RWPE1 (cell line): Measurements from ENCODE around the gene CRYBB1.

ENCODE experiments used
- CTCF ChIA-PET: fragments of 350-600 bp; sonication (Branson Sonifier 250); formaldehyde crosslinking; extraction: SDS; loops from one replicate; lab custom pipeline; 2021; lab: Yijun Ruan, JAX
- POLR2A ChIA-PET: fragments of 400-600 bp; formaldehyde crosslinking; extraction: SDS; loops from one replicate; lab custom pipeline; 2020; ENCODE audit warnings: antibody characterized with exemption; ENCODE audit not compliant: low non-redundant PET; lab: Yijun Ruan, JAX
- DNase-seq: peaks from one replicate; pipeline ENCODE4 v3.0.0; 2012; ENCODE audit warnings: low spot score
- H3K27ac ChIP-seq: fragments of 450-650 bp; 2 replicates; pipeline ENCODE4 v1.5.1; 2017
- CTCF ChIP-seq: fragments of 450-650 bp; conservative IDR thresholded peaks from 2 replicates; pipeline ENCODE4 v1.5.1; 2017; ENCODE audit warnings: low read depth, mild to moderate bottlenecking

CRYBB1 gene

GRCh38 chr22:26589367-26589844 lies 28.4 kb downstream of the CRYBB1 start:
- no peak for TF ChIP-seq CTCF
- POLR2A ChIA-PET, result interaction anchor here (0.6 kb wide), 1 partner anchor 8 kb away, joined by 3 read pairs; no protein-coding TSS in a partner anchor
- peak overlapping the region; percentile 68 for H3K27ac ChIP-seq
- CTCF ChIA-PET, result no interaction called here
- DNase-seq, result peak; percentile 13

- ChIA-PET POLR2A (no interaction called here), CTCF (no interaction called here)
- no peak for DNase-seq
- peak overlapping the region; percentile 68 for H3K27ac ChIP-seq
- TF ChIP-seq CTCF, result no peak
Measured at GRCh38 chr22:26588729-26589366, 29.0 kb downstream of the CRYBB1 start.

- ChIA-PET POLR2A (no interaction called here), CTCF (no interaction called here)
- no peak for DNase-seq
- no peak overlapping the region for H3K27ac ChIP-seq
- no peak for TF ChIP-seq CTCF
Measured at GRCh38 chr22:26587991-26588613, 29.7 kb downstream of the CRYBB1 start.

- TF ChIP-seq CTCF, result no peak
- CTCF ChIA-PET, result no interaction called here
- POLR2A ChIA-PET, result no interaction called here
- DNase-seq, result no peak
- peak overlapping the region; percentile 75 for H3K27ac ChIP-seq
Measured at GRCh38 chr22:26586556-26587325, 31.1 kb downstream of the CRYBB1 start.

GRCh38 chr22:26585104-26585790 lies 32.6 kb downstream of the CRYBB1 start:
- TF ChIP-seq CTCF, result no peak
- CTCF ChIA-PET, result interaction anchor here (0.6 kb wide), 1 partner anchor 67 kb away, joined by 5 read pairs; no protein-coding TSS in a partner anchor
- POLR2A ChIA-PET, result no interaction called here
- DNase-seq, result peak; percentile 42
- H3K27ac ChIP-seq, result peak overlapping the region; percentile 75

GRCh38 chr22:26584010-26584409 lies 33.8 kb downstream of the CRYBB1 start:
- peak overlapping the region; percentile 75 for H3K27ac ChIP-seq
- DNase-seq, result no peak
- CTCF ChIA-PET, result no interaction called here
- POLR2A ChIA-PET, result no interaction called here
- TF ChIP-seq CTCF, result no peak
